GM12878 (cell line): Measurements from ENCODE around the gene CUEDC1. TPM values are rescaled to one million over a fixed set of nuclear protein-coding genes. Genes with fewer than 3 reads are reported as not detected.
A peak's percentile ranks its signal among the peaks of the same experiment; 100 is the strongest.

ENCODE experiments used
- ATAC-seq: fragments of 200-7000 bp; cut with Tn5 transposase; 3 replicates; pipeline ENCODE4 v1.9.1; 2020; ENCODE audit warnings: mild to moderate bottlenecking, moderate library complexity
- BruUV-seq: library from RNA; stranded (reverse); fragments of 400-500 nt; replicated peaks from 2 replicates; lab custom pipeline; 2021; lab: Mats Ljungman, UMichigan
- CTCF ChIA-PET: fragments of 300-600 bp; sonication (Branson Sonifier 250); formaldehyde crosslinking; extraction: SDS; loops from one replicate; lab custom pipeline; 2021; ENCODE audit warnings: inconsistent platforms; lab: Yijun Ruan, JAX
- POLR2A ChIA-PET: fragments of 350-600 bp; formaldehyde crosslinking; extraction: SDS; loops from one replicate; lab custom pipeline; 2021; ENCODE audit warnings: inconsistent platforms; lab: Charles Lee
- RAD21 ChIA-PET: fragments of 300-600 bp; sonication (Branson Sonifier 250); formaldehyde crosslinking; loops from one replicate; lab custom pipeline; 2023; ENCODE audit warnings: antibody characterized with exemption; ENCODE audit not compliant: unreplicated experiment; lab: Charles Lee
- SMC1A ChIA-PET: fragments of 300-600 bp; sonication (Branson Sonifier 250); formaldehyde crosslinking; loops from one replicate; lab custom pipeline; 2023; ENCODE audit not compliant: unreplicated experiment, uncharacterized antibody; lab: Charles Lee
- DNase-seq: peaks from one replicate; pipeline ENCODE4 v3.0.0-alpha.2; 2011; ENCODE audit warnings: low read depth, low spot score
- FAIRE-seq: peaks from 3 replicates; lab custom pipeline; 2011; peaks lifted over from hg19 to GRCh38; lab: Jason Lieb, UNC
- H2AFZ ChIP-seq: 2 replicates; pipeline ENCODE4 v1.6.0; 2011; ENCODE audit warnings: low read depth, low read length, control low read depth; ENCODE audit not compliant: control insufficient read depth
- H3K27ac ChIP-seq: 2 replicates; pipeline ENCODE4 v1.5.1; 2011; ENCODE audit warnings: control low read depth; ENCODE audit not compliant: control insufficient read depth, insufficient read depth
- H3K27me3 ChIP-seq, 2 experiments: replicated peaks in 1 of 2; 2 replicates each; pipeline versions ENCODE4 v1.6.0 to v1.6.1; 2011; ENCODE audit warnings: low read length in 1 of 2; ENCODE audit not compliant: control insufficient read depth in 2 of 2, insufficient read depth in 2 of 2
- H3K36me3 ChIP-seq, 2 experiments: 2 replicates each; pipeline ENCODE4 v1.5.1; 2011; ENCODE audit warnings: low read length in 1 of 2; ENCODE audit not compliant: control insufficient read depth in 2 of 2, insufficient read depth in 2 of 2
- H3K4me1 ChIP-seq: 2 replicates; pipeline ENCODE4 v1.6.1; 2011; ENCODE audit warnings: mild to moderate bottlenecking, low read length, moderate library complexity, mixed read lengths; ENCODE audit not compliant: control insufficient read depth, insufficient read depth
- H3K4me2 ChIP-seq: 2 replicates; pipeline ENCODE4 v1.6.0; 2011; ENCODE audit warnings: control low read depth; ENCODE audit not compliant: control insufficient read depth, insufficient read depth
- H3K4me3 ChIP-seq: fragments of 200-600 bp; sonication (generic); 2 replicates; pipeline ENCODE4 v1.5.1; 2016
- H3K79me2 ChIP-seq: 2 replicates; pipeline ENCODE4 v1.6.0; 2011; ENCODE audit warnings: low read length; ENCODE audit not compliant: control insufficient read depth, insufficient read depth
- H3K9ac ChIP-seq: 2 replicates; pipeline ENCODE4 v1.8.0; 2011; ENCODE audit warnings: low read length, control low read depth, mixed read lengths; ENCODE audit not compliant: control insufficient read depth, insufficient read depth
- H3K9me3 ChIP-seq: replicated peaks from 3 replicates; pipeline ENCODE4 v1.5.1; 2011; ENCODE audit warnings: mild to moderate bottlenecking, low read length; ENCODE audit not compliant: control insufficient read depth, insufficient read depth
- H4K20me1 ChIP-seq: 2 replicates; pipeline ENCODE4 v1.6.0; 2011; ENCODE audit not compliant: control insufficient read depth, insufficient read depth
- ATF2 ChIP-seq: IDR thresholded peaks from 2 replicates; pipeline ENCODE4 v1.6.1; 2012; ENCODE audit warnings: low read length, inconsistent platforms
- ATF3 ChIP-seq: IDR thresholded peaks from 2 replicates; pipeline ENCODE4 v1.6.1; 2011; ENCODE audit warnings: low read depth, mild to moderate bottlenecking, low read length, moderate library complexity, borderline replicate concordance; ENCODE audit errors: extremely low read depth
- IKZF1 ChIP-seq: fragments of 450-650 bp; conservative IDR thresholded peaks from 2 replicates; pipeline ENCODE4 v1.6.1; 2017; ENCODE audit warnings: antibody characterized with exemption, mild to moderate bottlenecking
- IKZF2 ChIP-seq, 2 experiments: fragments of 450-650 bp; IDR thresholded peaks; 2 replicates each; pipeline ENCODE4 v1.6.1; 2017; ENCODE audit warnings: mild to moderate bottlenecking in 2 of 2, moderate library complexity in 2 of 2
- MEF2A ChIP-seq: IDR thresholded peaks from 2 replicates; pipeline ENCODE4 v1.6.1; 2011; ENCODE audit warnings: low read depth, mild to moderate bottlenecking, low read length, moderate library complexity; ENCODE audit not compliant: insufficient read depth
- PBX3 ChIP-seq: IDR thresholded peaks from 2 replicates; pipeline ENCODE4 v1.6.1; 2011; ENCODE audit warnings: mild to moderate bottlenecking, low read depth, low read length, moderate library complexity; ENCODE audit not compliant: insufficient replicate concordance
- RAD51 ChIP-seq: fragments of 450-650 bp; IDR thresholded peaks from 2 replicates; pipeline ENCODE4 v1.6.1; 2016; ENCODE audit warnings: moderate library complexity, mild to moderate bottlenecking, inconsistent platforms
- SREBF1 ChIP-seq: IDR thresholded peaks from 2 replicates; pipeline ENCODE4 v1.6.1; 2012; ENCODE audit warnings: mild to moderate bottlenecking, low read length
- STAT3 ChIP-seq: IDR thresholded peaks from 2 replicates; pipeline ENCODE4 v1.6.1; 2011; ENCODE audit warnings: low read depth, low read length, improper control_type of control experiment
- YY1 ChIP-seq: IDR thresholded peaks from 2 replicates; pipeline ENCODE4 v1.6.1; 2011; ENCODE audit warnings: low read depth, mild to moderate bottlenecking, low read length
- ZNF207 ChIP-seq: fragments of 450-650 bp; IDR thresholded peaks from 2 replicates; pipeline ENCODE4 v1.6.1; 2014; ENCODE audit warnings: antibody characterized with exemption, mild to moderate bottlenecking, borderline replicate concordance
- WGBS: methylation state at CpG from one replicate; pipeline ENCODE4 v1.1.6; 2016; ENCODE audit warnings: low lambda C conversion rate; ENCODE audit not compliant: insufficient replicate concordance, insufficient coverage; ENCODE audit errors: missing lambda C conversion rate; 5-methylcytosine and 5-hydroxymethylcytosine counted together
- in situ Hi-C: fragments of 300-500 bp; cut with MboI; formaldehyde crosslinking; loops from 9 replicates; pipeline ENCODE4 v1.14.3; 2018; ENCODE audit warnings: mixed read lengths
- intact Hi-C: fragments of 100-400 bp; cut with micrococcal nuclease; formaldehyde crosslinking; loops from one replicate; pipeline ENCODE4 v1.14.2; 2022; ENCODE audit not compliant: unreplicated experiment
- polyA plus RNA-seq, 11 experiments: library from polyadenylated mRNA; depleted of rRNA in 4 of 11; unstranded in 6 of 11; stranded (reverse) in 5 of 11; fragments of >200 nt; fragmentation: Nextera tagmentation in 4 of 11; fragmentation: Illumina TruSeq in 1 of 11; extraction: Ambion mirVana in 4 of 11; extraction: Trizol in 1 of 11; gene quantifications; 1 replicate in 1 of 11; 2 replicates in 10 of 11; pipeline versions ENCODE4 v1.2.1 to v1.2.3, GENCODE V29; 2011 to 2016; ENCODE audit warnings: inconsistent platforms in 2 of 11, missing spikeins in 2 of 11, low read depth in 1 of 11
- total RNA-seq, 4 experiments: library from RNA; depleted of rRNA in 3 of 4; stranded (reverse); fragments of >200 nt in 3 of 4; fragmentation: Illumina TruSeq in 1 of 4; extraction: Trizol in 1 of 4; gene quantifications; 2 replicates each; pipeline versions ENCODE4 v1.2.1 to v1.2.3, GENCODE V29; 2013 to 2021

Gene CUEDC1
- total and polyA plus RNA-seq, 10 of the 15 experiments (the other 5 are each of a cell fraction or from before 2014, with no cell fraction given) = 0.24 to 7.4 (median 1.8) TPM

DNA sequence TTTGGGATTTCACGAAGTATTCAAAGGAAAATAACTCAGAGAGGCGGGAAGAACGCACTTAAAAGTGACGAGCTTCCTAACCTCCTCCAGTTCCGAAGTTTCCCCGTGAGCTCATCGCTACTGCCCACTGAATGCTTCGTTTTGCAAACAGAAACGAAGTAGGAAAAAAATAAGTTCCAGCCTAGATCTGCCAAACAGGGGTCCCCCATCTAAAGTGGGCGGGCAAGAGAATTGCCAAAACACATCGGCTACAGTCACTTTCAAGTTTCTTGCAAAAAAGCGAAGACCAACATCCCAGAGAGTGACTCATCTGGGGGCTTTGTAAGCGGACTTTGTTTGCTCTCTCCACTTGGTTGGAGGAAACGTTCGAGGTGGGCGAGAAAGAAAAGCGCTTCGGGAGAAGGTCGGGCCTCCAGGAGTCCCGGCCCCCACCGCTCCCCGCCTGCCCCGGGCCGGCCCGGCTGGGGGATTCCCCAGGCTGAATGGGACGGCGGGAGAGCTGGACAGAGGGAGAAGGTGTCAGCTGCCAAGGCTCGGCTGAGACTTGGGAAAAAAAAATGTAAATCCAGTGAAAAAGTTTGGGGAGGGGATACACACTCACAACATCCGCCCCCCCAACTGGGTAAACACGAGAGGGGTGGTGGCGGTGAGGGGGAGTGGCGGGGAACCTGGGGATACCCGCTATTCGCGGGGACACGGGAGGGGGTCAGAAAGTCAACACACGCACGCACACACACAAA lies 31.8 kb upstream of the CUEDC1 start (continued):
- TF ChIP-seq ATF2 (no peak), MEF2A (no peak), IKZF2 (IDR thresholded peaks at IDR 0.05) (0 out of 4 replicates have a peak, but pooled peaks of 1 of the 2 experiments have one; percentile 25), IKZF1 (peak; percentile 24; the same call in 1 of the 2 replicates), ATF3 (no peak), SREBF1 (no peak), YY1 (0 out of 2 replicates have a peak, but pooled peaks have one; percentile 3), STAT3 (no peak), RAD51 (no peak)

DNA sequence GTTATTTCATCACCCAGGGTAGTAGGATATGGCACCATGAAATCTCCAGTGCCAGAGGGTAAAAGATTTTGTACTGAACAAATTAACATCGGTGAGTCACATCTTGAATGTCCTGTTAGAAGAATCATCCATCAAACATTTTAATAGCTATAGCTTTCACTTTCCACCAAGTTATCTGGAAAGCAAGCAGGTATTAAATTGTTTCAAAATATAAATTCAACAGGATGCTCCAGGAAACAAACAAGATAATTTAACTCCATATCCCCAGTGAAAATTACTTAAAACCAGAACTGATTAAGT lies 30.4 kb upstream of the CUEDC1 start:
- 100% methylated on average over 1 of the region's 1 CpG for WGBS
- in situ Hi-C loops = no loop called here
- no peak overlapping the region for H3K27ac ChIP-seq
- H3K4me3 ChIP-seq = 0 out of 2 replicates have a peak overlapping the region, but pooled peaks have one; percentile 17
- peaks cover 2% of the 10 kb centered on the region; the same call in 1 of the 2 replicates for H4K20me1 ChIP-seq
- H3K4me1 ChIP-seq = peaks cover 5% of the 10 kb centered on the region
- ATAC-seq (no peak), FAIRE-seq (no peak), DNase-seq (no peak)
- no peaks in the 10 kb centered on the region for H3K27me3 ChIP-seq
- TF ChIP-seq PBX3 (no peak), STAT3 (no peak), YY1 (no peak), ZNF207 (no peak)
- peaks cover 20% of the 10 kb centered on the region for H3K79me2 ChIP-seq
- SMC1A ChIA-PET = interaction anchor here (1.0 to 9.3 kb wide), 25 partner anchors 10 to 253 kb away, joined by 3 to 114 read pairs (median 9); partner anchors contain the start of genes CUEDC1, LPO, MRPS23 and SRSF1
- POLR2A ChIA-PET = interaction anchor here (0.6 to 3.1 kb wide), 9 partner anchors 8 to 169 kb away, joined by 3 to 21 read pairs (median 5); no protein-coding TSS in a partner anchor
- peaks cover 0 to 6% of the 10 kb centered on the region in 2 experiments; a peak in 2 of 4 replicates for H3K36me3 ChIP-seq
- RAD21 ChIA-PET = interaction anchor here (0.9 to 3.6 kb wide), 13 partner anchors 10 to 129 kb away, joined by 3 to 55 read pairs (median 10); partner anchors contain the start of gene SRSF1
- no peak overlapping the region for H3K4me2 ChIP-seq
- H3K9me3 ChIP-seq = no peaks in the 10 kb centered on the region
- intact Hi-C loops = loop anchor here (5.0 kb wide), 1 partner anchor 38 kb away; no protein-coding TSS in a partner anchor
- CTCF ChIA-PET = interaction anchor here (0.6 to 8.8 kb wide), 20 partner anchors 10 to 152 kb away, joined by 3 to 195 read pairs (median 6); partner anchors contain the start of gene SRSF1
- BruUV-seq = no TSS peak
- H3K9ac ChIP-seq = no peak overlapping the region
- no peak overlapping the region for H2AFZ ChIP-seq
